GM18858 (cell line): Measurements from ENCODE around the gene SRRD.

Source experiments
- ATAC-seq: cut with Tn5 transposase; IDR thresholded peaks from one replicate; pipeline ENCODE4 v1.9.1; 2021; ENCODE audit not compliant: unreplicated experiment

SRRD gene

GRCh38 chr22:26452236-26453016, 31.3 kb upstream of the SRRD start:
- no peak for ATAC-seq

GRCh38 chr22:26453216-26453615, 30.5 kb upstream of the SRRD start:
- ATAC-seq: no peak

GRCh38 chr22:26453812-26454500, 29.7 kb upstream of the SRRD start:
- ATAC-seq: no peak

- no peak for ATAC-seq
These were observed 25.9 kb upstream of the SRRD start for GRCh38 chr22:26457661-26458272.

- no peak for ATAC-seq
These were observed 23.5 kb upstream of the SRRD start for GRCh38 chr22:26460202-26460601.

GRCh38 chr22:26461188-26461810, 22.4 kb upstream of the SRRD start:
- no peak for ATAC-seq

GRCh38 chr22:26462051-26462450, 21.6 kb upstream of the SRRD start:
- ATAC-seq: no peak

GRCh38 chr22:26462641-26463040, 21.0 kb upstream of the SRRD start:
- no peak for ATAC-seq

GRCh38 chr22:26463101-26463661, 20.5 kb upstream of the SRRD start:
- no peak for ATAC-seq

GRCh38 chr22:26463688-26464087, 20.0 kb upstream of the SRRD start:
- no peak for ATAC-seq

- ATAC-seq: no peak
These were observed 19.4 kb upstream of the SRRD start for GRCh38 chr22:26464312-26464711.

GRCh38 chr22:26466196-26466595, 17.5 kb upstream of the SRRD start:
- no peak for ATAC-seq

GRCh38 chr22:26470807-26471206, 12.9 kb upstream of the SRRD start:
- ATAC-seq: no peak

GRCh38 chr22:26471522-26471921, 12.2 kb upstream of the SRRD start:
- no peak for ATAC-seq

- ATAC-seq: no peak
These were observed 9.0 kb upstream of the SRRD start for GRCh38 chr22:26474682-26475081.

- ATAC-seq: no peak
These were observed 6.9 kb upstream of the SRRD start for GRCh38 chr22:26476705-26477340.

GRCh38 chr22:26477341-26477731, 6.3 kb upstream of the SRRD start:
- no peak for ATAC-seq

- no peak for ATAC-seq
These were observed 4.5 kb upstream of the SRRD start for GRCh38 chr22:26479043-26479791.

- no peak for ATAC-seq
These were observed 3.7 kb upstream of the SRRD start for GRCh38 chr22:26479792-26480610.

- ATAC-seq: no peak
These were observed 3.1 kb upstream of the SRRD start for GRCh38 chr22:26480611-26480932.
